NAMALWA (cell line): ENCODE data around the gene IBA57.
A peak's percentile ranks its signal among the peaks of the same experiment; 100 is the strongest.
"Not testable (repeated sequence)": the region's sequence is repeated elsewhere in the genome, so short reads cannot be mapped to it uniquely, and the experiment has no call there.

ENCODE experiments used
- DNase-seq: peaks from one replicate; pipeline ENCODE4 v3.0.0-alpha.2; 2015; ENCODE audit warnings: low spot score

IBA57 gene

GRCh38 chr1:228212966-228213844 is 47.6 kb downstream of the IBA57 start:
- DNase-seq = peak; percentile 93

GRCh38 chr1:228213917-228214808 is 48.6 kb downstream of the IBA57 start:
- no peak for DNase-seq

GRCh38 chr1:228214921-228215662 is 49.5 kb downstream of the IBA57 start:
- no peak for DNase-seq

- no peak for DNase-seq
These were observed 50.1 kb downstream of the IBA57 start for GRCh38 chr1:228215663-228216116.

GRCh38 chr1:228216371-228217320 is 51.0 kb downstream of the IBA57 start:
- DNase-seq = no peak

GRCh38 chr1:228217551-228218344 is 52.1 kb downstream of the IBA57 start:
- DNase-seq = no peak

- no peak for DNase-seq
These were observed 53.1 kb downstream of the IBA57 start for GRCh38 chr1:228218513-228219244.

- no peak for DNase-seq
These were observed 53.8 kb downstream of the IBA57 start for GRCh38 chr1:228219245-228219961.

- DNase-seq = no peak
These were observed 54.6 kb downstream of the IBA57 start for GRCh38 chr1:228219962-228220780.

- DNase-seq = not testable (repeated sequence)
These were observed 55.5 kb downstream of the IBA57 start for GRCh38 chr1:228221097-228221496.

- no peak for DNase-seq
These were observed 56.9 kb downstream of the IBA57 start for GRCh38 chr1:228222548-228222947.

- no peak for DNase-seq
These were observed 58.9 kb downstream of the IBA57 start for GRCh38 chr1:228224198-228225164.

GRCh38 chr1:228225165-228225710 is 59.6 kb downstream of the IBA57 start:
- DNase-seq = no peak

GRCh38 chr1:228225740-228226139 is 60.1 kb downstream of the IBA57 start:
- DNase-seq = no peak

- DNase-seq = no peak
These were observed 60.7 kb downstream of the IBA57 start for GRCh38 chr1:228226141-228226874.
